ENCODE results near the gene GRM7. TPM values are rescaled to one million over a fixed set of nuclear protein-coding genes. Genes with fewer than 3 reads are reported as not detected.

The GRM7 gene
- polyA plus RNA-seq, 1 donor: 3.3 TPM

GRCh38 chr3:7728566-7729519, 867.9 kb downstream of the GRM7 start:
- DNase-seq: no peak

DNA sequence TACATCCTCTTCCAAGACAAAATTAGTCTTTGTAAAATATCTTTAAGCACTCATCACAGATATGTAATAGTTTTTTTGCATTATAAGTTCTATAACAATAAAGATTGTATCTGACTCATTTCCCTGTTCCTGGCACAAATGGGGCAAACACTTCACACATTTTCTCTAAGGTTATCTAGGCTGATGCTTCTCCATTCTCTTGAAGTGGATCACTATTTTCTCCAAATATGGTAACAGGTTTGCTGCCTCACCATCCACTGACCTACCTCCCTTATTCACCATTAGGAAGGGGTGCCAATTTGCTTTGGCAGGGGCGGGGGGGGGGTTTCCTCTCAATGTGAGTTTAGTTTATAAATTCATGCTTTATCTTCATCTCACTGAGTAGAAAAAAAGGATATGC, 873.0 kb downstream of the GRM7 start:
- DNase-seq: no peak

DNA sequence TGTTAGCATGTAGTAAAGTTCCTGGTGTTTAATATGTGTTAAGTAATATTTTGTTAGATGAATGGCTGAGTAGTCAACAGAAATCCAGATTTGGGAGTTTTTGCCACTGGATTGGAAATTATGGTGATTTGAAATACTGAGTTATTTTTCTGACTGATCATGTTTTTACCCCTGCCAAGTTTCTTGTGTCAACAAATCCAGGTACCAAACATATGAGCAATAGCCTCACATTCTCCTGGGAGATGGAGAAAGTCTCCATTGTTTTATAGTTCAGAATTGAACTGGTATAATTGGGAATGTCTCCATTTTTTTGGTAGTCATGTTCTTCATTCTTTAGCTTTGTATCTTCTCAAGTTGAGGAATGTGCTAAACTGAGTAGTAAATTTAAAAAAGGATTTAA, 873.5 kb downstream of the GRM7 start:
- DNase-seq: no peak

- DNase-seq: no peak
Observed at GRCh38 chr3:7737263-7737662, 876.3 kb downstream of the GRM7 start.

DNA sequence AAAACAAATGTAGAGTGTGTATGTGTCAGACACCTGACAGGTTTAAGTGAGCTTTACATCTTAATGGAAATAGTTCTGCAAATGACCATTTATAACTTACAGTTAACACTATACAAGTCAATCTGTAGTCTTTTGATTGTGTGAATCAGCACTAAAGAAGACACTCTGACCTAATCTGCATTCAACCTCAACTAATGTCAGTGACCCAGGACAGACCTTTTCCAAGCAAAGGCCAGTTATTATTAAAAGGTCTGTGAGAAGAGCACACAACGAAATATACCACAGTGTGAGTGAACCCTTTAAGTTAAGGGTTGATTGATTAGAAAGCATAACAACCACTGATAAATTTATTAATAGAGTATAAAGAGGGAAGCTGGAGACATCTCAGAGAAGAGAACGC, 878.8 kb downstream of the GRM7 start:
- DNase-seq: no peak

DNA sequence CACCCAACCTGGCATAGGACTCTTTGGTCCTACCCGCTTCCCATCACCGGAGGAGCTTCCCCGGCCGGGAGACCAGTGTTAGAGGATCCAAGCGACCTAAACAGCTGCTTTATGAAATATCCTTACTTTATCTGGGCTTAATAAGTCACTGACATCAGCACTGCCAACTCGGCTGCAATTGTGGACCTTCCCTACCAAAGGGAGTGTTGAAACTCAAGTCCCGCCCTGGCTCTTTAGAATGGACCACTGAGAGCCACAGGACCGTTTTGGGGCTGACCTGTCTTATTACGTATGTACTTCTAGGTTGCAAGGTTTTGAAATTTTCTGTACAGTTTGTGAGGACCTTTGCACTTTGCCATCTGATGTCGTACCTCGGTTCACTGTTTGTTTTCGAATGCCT, 879.5 kb downstream of the GRM7 start:
- DNase-seq: no peak

DNA sequence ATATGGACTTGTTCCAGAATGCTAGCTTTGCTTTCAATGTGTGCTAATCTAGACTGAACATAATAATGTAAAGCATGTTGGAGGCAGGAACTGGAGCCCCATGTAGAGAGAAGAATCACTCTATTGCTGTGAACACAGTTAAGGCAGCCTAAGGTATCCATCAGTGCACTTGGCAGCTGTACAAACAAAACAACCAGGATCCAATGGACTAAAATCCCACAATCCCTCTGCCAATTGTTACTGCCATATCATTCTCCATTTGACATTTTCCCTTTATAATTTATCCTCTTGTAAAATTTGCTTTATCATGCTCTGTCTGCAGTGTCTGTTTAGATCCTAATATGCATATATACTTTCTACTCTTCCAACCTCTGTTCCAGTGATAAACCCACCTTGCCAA, 883.9 kb downstream of the GRM7 start:
- no peak for DNase-seq

GRCh38 chr3:7745711-7746110, 884.8 kb downstream of the GRM7 start:
- no peak for DNase-seq

DNA sequence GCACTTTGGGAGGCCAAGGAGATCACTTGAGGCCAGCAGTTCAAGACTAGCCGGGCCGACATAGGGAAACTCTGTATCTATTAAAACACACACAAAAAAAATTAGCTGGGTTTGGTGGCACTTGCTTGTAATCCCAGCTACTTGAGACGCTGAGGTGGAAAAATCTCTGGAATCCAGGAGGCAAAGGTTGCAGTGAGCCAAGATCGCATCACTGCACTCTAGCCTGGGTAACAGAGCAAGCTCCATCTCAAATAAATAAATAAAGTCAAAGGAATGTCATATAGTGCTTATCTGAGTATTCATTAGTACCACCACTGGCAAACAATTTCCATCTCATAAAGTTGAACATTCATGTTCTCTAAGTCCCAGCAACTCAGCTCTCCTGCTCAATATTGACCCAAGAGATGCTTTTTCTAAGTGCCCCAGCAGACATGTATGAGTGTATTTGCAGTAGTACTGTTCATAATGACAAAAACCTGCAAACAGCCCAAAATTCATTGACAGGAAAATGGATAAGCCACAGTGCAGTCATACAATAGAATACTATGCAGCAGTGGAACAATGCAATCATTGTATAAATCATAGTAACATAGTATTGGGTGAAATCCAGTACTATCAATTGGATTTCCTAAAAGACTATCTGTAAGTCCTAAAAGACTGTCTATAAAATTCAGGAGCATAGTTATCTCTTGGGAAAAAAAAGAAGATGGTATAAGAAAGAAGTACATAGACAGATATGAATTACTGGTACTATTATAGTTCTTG, 889.2 kb downstream of the GRM7 start:
- no peak for DNase-seq

GRCh38 chr3:7752005-7752404, 891.1 kb downstream of the GRM7 start:
- no peak for DNase-seq

- no peak for DNase-seq
Observed at GRCh38 chr3:7754653-7755441, 893.9 kb downstream of the GRM7 start.

- DNase-seq: no peak
Observed at GRCh38 chr3:7759630-7760029, 898.7 kb downstream of the GRM7 start.

DNA sequence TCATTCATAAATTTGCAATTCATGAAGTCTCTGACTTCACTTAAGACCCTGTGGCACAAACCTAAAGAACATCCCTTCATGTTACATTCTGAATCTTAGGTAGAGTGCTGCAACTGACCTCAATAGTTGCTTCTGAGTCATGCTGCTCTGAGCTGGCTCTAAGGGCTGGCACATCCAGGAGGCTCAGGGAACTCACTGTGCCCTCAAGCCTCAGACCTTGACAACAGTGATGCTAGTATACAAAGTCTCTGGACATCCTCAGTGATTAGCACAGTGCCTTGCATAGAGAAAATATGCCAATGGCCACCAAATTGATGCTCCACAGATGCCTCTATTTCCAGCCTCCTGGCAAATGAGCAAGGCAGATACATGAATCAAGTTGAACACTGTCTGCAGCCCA, 899.8 kb downstream of the GRM7 start:
- no peak for DNase-seq

DNA sequence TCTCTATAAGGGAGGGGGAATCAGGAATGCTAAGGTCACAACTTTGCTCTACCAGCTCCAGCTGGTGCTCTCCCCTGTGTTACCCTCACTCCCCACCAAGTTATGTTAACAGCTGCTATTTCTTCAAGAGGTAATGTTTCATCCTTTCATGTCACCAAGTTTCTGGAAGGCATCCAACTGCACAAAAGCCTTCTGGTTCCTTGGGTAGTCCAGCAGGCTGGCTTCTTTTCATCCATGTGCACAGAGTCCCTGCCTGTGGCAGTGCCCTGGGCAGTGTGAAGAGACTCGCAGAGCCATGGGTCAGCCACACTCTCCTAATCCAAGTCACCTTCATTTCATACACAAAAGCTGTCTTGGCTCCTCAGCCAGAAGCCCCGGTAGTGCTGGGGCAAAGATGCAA, 903.2 kb downstream of the GRM7 start:
- DNase-seq: no peak

- DNase-seq: no peak
Observed at GRCh38 chr3:7766530-7766929, 905.6 kb downstream of the GRM7 start.

- no peak for DNase-seq
Observed at GRCh38 chr3:7779331-7779730, 918.4 kb downstream of the GRM7 start.

- DNase-seq: no peak
Observed at GRCh38 chr3:7781395-7781794, 920.5 kb downstream of the GRM7 start.

DNA sequence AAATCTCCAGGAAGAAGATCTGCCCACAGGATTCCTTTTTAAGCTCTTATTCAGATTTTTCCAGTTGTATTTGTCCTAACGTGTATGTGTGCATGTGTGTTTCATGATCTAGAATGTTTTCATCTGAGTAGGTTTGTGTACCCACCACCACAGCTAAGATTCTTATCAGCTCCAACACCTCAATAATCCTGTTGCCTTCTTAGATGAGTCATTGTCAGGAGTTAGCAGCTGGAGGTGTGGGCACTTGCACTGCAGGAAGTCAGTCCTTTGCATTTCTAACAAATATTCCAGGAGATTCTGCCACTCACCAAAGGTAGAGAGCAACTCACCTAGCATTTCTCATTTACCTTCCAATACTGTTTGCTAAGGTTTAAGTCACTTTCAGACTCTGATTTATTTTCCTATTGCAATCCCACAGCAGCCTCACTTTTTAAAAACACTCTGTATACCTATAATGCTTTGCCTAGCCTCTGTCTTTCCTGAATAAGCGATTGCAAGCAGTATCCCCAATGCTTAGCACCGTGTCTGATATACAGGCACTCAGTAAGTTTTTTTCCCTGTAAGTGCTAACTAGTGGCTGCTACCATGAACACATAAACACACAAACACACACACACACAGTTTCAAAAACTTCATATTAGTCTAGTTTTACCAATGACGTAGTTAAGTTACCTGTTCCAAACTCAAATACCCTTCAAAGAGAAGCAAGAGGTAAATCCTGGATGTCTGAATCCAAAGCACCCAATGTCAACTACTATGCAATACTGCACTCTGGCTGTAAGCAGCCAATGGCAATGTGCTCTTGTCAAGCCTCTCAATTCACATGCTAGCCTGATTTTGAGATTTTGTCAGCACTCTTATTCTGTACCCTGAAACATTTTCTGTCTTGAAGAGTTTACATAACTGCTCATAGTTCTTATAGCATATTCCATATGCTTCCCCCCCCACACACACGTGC, 927.2 kb downstream of the GRM7 start:
- no peak for DNase-seq

- no peak for DNase-seq
Observed at GRCh38 chr3:7788881-7789280, 928.0 kb downstream of the GRM7 start.

- DNase-seq: no peak
Observed at GRCh38 chr3:7789324-7789723, 928.4 kb downstream of the GRM7 start.

DNA sequence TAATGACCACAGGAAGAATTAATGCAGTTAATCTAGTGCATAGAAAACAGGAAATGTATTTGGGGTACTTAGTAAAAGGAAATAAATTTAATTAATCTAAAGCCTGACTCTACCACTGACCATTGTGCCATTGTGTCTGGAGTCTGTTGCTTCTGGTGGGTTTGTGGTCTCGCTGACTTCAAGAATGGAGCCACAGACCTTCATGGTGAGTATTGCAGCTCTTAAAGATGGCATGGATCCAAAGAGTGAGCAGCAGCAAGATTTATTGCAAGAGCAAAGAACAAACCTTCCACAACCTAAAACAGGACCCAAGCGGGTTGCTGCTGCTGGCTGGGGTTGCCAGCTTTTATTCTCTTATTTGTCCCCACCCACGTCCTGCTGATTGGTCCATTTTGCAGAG, 929.2 kb downstream of the GRM7 start:
- DNase-seq: no peak

Measured in left kidney (tissue), 2 donors.